Skin of body (tissue), 2 donors: Measurements from ENCODE around the gene NIPAL4. TPM values are rescaled to one million over a fixed set of nuclear protein-coding genes. Genes with fewer than 3 reads are reported as not detected.
"Not testable (repeated sequence)": the region's sequence is repeated elsewhere in the genome, so short reads cannot be mapped to it uniquely, and the experiment has no call there.

Experiments
- DNase-seq: peaks from one replicate; lab custom pipeline; 2025; lab: John Stamatoyannopoulos, UW
- total RNA-seq: library from RNA; depleted of rRNA; stranded (reverse); fragments of >200 nt; gene quantifications from one replicate; pipeline ENCODE4 v1.2.3, GENCODE V29; 2014

The NIPAL4 gene
- total RNA-seq, 1 donor from 2014 or later: 11.9 TPM

- no peak for DNase-seq
Observed at GRCh38 chr5:157463081-157463480, 3.1 kb downstream of the NIPAL4 start.

- DNase-seq: no peak
Observed at GRCh38 chr5:157463621-157464518, 3.9 kb downstream of the NIPAL4 start.

- no peak for DNase-seq
Observed at GRCh38 chr5:157464519-157465171, 4.6 kb downstream of the NIPAL4 start.

GRCh38 chr5:157468293-157468965 is 8.4 kb downstream of the NIPAL4 start:
- DNase-seq: no peak

- no peak for DNase-seq
Observed at GRCh38 chr5:157469073-157469472, 9.1 kb downstream of the NIPAL4 start.

- no peak for DNase-seq
Observed at GRCh38 chr5:157469687-157470086, 9.7 kb downstream of the NIPAL4 start.

- no peak for DNase-seq
Observed at GRCh38 chr5:157470631-157471030, 10.6 kb downstream of the NIPAL4 start.

- no peak for DNase-seq
Observed at GRCh38 chr5:157471709-157472108, 11.7 kb downstream of the NIPAL4 start.

- DNase-seq: no peak
Observed at GRCh38 chr5:157473383-157474320, 13.6 kb downstream of the NIPAL4 start.

GRCh38 chr5:157475432-157475831 is 15.4 kb downstream of the NIPAL4 start:
- no peak for DNase-seq

- peak; percentile 51 for DNase-seq
Observed at GRCh38 chr5:157476702-157477408, 16.8 kb downstream of the NIPAL4 start.

GRCh38 chr5:157477814-157478494 is 17.9 kb downstream of the NIPAL4 start:
- no peak for DNase-seq

GRCh38 chr5:157478726-157479125 is 18.7 kb downstream of the NIPAL4 start:
- no peak for DNase-seq

GRCh38 chr5:157479166-157479565 is 19.2 kb downstream of the NIPAL4 start:
- DNase-seq: no peak

GRCh38 chr5:157479612-157480510 is 19.8 kb downstream of the NIPAL4 start:
- DNase-seq: no peak

GRCh38 chr5:157481265-157481664 is 21.3 kb downstream of the NIPAL4 start:
- no peak for DNase-seq

- no peak for DNase-seq
Observed at GRCh38 chr5:157481666-157482065, 21.7 kb downstream of the NIPAL4 start.

GRCh38 chr5:157482702-157483101 is 22.7 kb downstream of the NIPAL4 start:
- not testable (repeated sequence) for DNase-seq

- DNase-seq: no peak
Observed at GRCh38 chr5:157484768-157485167, 24.8 kb downstream of the NIPAL4 start.
